ENCODE results near the gene TRIM52.
"Not testable (repeated sequence)": the region's sequence is repeated elsewhere in the genome, so short reads cannot be mapped to it uniquely, and the experiment has no call there.

TRIM52 gene

DNA sequence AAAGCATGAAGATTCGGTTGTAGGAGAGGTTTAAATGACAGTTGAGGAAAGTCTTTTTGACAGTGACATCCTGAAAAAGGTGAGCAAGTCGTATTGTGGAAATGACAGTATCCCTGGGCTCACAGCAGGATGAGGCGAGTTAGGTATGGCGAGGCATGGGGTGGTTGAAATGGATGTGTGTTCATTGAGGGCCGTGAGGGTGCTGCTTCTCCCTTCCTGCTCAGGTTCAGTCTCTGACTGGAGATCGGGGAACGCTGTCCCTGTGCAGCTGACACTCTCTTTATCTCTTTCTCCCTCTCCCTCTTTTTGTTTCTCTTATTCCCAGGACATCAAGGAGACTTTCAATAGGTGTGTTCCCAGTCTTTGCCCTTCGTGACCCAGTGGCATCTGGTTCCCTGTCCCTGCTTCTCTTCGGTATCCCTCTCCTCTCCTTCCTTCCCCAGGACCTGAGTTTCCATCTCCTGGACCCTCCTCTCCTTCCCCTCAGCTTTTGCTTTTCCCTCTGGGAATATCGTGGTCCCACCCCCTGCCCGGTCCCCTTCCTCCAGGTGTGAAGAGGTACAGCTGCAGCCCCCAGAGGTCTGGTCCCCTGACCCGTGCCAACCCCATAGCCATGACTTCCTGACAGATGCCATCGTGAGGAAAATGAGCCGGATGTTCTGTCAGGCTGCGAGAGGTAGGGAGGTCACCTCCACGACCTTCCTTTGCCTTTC is 27.7 kb downstream of the TRIM52 start:
- no peak for DNase-seq

DNA sequence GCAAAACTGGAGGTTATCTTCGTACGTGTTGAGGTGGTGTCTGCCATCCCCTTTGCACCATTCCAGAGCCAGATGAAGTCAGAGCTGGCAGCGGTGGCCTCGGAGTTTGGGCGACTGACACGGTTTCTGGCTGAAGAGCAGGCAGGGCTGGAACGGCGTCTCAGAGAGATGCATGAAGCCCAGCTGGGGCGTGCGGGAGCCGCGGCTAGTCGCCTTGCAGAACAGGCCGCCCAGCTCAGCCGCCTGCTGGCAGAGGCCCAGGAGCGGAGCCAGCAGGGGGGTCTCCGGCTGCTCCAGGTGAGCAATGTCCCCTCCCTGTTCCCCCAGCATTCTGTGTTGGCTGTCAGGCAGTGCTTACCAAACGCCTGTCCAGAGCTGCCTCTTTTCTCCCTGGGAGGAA is 28.4 kb downstream of the TRIM52 start:
- DNase-seq, result no peak

DNA sequence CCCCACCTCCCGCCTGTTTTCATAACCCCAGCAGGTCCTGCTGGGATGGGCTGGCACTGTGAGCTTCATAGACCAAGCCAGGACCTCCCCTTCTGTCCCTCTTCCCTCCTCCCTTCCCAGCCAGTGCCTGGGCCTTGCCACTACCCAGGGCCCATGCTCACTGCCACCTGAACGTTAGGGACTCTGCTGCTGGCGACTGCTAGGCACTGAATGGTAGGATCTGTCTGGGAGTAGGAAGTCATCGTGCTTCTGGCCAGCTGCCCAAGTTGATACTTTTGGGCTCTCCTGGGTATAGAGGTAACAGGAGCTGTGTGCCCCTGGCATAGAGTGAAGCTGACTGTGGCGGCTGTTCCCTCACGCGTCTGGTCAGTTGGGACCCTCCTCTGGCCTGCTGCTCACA is 29.5 kb downstream of the TRIM52 start:
- DNase-seq, result no peak

DNA sequence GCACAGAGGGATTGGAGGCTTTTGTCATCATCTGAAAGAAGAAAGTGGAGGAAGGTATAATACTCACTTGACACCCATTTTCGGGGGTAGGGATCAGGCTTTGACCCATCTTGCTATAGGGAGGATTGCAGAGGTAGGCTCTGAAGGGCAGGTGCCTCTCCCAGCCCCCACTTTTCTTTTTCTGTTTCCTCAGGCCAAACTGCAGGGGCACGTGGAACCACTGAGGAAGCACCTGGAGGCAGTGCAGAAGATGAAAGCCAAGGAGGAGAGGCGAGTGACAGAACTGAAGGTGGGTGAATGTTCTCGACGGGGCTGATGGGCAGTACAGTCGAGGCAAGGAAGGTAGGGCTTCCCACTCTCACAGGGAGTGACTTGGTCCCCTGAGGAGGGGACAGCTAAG is 30.4 kb downstream of the TRIM52 start:
- no peak for DNase-seq

DNA sequence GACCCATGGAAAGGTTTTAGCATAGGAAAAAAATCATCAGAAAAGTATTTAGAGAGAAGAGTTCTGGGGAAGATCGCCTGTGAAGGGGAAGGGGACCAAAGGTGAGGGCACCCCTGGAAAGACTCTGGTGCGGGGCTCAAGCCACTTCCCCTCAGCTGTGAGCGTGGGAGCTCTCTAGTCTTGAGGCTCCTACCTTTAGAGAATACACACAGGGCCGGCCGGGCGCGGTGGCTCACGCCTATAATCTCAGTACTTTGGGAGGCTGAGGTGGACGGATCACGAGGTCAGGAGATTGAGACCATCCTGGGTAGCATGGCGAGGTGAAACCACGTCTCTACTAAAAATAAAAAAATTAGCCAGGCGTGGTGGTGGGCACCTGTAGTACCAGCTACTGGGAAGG is 30.9 kb downstream of the TRIM52 start:
- DNase-seq, result no peak

DNA sequence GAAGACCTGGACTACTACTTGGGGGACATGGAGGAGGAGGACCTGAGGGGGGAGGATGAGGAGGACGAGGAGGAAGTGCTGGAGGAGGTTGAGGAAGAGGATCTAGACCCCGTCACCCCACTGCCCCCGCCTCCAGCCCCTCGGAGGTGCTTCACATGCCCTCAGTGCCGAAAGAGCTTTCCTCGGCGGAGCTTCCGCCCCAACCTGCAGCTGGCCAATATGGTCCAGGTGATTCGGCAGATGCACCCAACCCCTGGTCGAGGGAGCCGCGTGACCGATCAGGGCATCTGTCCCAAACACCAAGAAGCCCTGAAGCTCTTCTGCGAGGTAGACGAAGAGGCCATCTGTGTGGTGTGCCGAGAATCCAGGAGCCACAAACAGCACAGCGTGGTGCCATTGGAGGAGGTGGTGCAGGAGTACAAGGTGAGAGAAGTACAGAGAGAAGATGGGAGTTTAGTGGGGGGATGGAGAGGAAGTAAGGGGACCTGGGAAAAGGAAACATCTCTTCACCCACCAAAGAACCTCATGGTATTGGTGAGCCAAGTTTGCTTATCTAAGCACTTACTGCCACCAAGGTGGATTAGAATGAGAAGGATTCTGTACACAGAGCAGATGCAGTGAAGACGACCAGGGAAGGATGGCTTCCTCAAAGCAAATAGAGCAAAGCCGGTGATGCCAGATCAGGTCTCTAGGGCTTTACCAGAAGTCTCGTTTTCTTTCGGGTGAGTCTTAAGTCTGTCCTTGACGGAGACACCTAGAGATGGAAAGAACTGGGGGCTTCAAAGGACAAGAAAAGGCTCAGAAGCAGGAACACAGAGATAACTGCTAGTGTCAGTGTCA is 36.3 kb downstream of the TRIM52 start:
- no peak for DNase-seq

DNA sequence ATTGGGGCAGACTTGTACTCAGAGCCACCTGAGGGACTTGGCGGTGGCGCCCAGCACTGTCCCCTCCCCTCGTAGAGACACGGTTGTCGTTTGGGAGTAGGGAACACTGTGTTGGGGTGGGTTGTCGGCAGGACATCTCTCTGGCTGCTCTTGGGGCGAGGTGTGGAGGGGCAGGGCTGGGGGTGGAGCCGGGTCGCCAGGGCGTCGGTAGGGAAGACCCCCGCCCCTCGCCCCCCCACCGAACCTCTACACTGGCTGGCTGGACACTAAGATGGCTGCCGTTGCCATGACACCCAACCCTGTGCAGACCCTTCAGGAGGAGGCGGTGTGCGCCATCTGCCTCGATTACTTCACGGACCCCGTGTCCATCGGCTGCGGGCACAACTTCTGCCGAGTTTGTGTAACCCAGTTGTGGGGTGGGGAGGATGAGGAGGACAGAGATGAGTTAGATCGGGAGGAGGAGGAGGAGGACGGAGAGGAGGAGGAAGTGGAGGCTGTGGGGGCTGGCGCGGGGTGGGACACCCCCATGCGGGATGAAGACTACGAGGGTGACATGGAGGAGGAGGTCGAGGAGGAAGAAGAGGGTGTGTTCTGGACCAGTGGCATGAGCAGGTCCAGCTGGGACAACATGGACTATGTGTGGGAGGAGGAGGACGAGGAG is 37.1 kb downstream of the TRIM52 start:
- peak; percentile 67 for DNase-seq

DNA sequence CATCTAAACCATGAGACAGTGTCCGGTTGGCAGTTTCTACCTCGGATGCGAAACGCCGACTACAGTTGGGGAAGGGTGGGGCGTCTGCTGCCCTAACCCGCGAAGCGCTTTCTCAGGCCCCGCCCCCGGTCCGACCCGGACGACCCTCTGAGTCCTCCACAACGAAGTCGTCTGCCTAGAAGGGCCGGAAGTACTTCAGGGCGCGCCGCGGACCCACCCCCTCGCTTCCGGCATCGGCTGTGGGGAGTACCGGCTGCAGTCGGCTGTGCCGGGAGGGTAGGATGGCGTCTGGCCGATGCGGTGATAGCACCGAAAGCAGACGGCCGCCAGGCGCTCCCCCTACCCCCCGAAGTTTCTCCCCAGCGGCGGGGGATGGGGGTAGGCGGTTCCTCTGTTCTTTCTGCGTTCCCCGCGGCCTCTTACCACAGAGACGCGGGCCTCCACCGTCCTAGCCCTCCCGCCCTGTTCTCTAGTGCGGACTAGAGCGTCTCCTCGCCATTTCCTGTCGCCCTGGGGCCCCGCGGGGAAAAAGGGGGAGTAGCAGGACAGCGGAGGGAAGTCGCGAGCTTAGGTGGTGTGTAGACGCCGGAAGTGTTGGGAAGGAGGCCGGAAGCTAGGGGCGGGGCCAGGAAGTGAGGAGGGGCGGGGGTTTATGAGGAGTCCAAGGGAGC is 37.8 kb downstream of the TRIM52 start, which contains the start of gene TRIM41:
TSS of gene TRIM41 (plus strand) at position 224 of the 671 bp plus-strand sequence. CDS start 719 bp downstream, outside the sequence.
- peak; percentile 99 for DNase-seq

DNA sequence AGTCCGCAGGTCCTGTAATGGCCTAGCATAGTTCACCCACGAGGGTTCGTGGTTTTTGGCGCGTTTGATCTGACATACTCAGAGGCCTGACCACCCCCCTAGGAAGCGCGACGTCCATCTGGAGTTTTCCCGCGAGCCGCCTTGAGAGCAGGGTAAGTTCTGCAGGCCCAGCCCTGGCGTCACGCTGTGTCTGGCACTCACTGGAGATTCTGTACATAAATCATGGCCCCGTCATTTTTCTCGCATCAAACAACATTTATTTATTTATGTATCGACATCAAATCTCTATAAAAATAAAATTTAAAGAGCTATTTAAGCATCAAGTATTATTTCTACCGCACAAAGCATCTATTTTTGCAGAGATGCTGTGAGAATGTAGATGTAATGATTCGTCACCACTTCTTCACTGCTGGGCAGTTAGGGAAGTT is 38.3 kb downstream of the TRIM52 start:
- DNase-seq, result peak; percentile 70

DNA sequence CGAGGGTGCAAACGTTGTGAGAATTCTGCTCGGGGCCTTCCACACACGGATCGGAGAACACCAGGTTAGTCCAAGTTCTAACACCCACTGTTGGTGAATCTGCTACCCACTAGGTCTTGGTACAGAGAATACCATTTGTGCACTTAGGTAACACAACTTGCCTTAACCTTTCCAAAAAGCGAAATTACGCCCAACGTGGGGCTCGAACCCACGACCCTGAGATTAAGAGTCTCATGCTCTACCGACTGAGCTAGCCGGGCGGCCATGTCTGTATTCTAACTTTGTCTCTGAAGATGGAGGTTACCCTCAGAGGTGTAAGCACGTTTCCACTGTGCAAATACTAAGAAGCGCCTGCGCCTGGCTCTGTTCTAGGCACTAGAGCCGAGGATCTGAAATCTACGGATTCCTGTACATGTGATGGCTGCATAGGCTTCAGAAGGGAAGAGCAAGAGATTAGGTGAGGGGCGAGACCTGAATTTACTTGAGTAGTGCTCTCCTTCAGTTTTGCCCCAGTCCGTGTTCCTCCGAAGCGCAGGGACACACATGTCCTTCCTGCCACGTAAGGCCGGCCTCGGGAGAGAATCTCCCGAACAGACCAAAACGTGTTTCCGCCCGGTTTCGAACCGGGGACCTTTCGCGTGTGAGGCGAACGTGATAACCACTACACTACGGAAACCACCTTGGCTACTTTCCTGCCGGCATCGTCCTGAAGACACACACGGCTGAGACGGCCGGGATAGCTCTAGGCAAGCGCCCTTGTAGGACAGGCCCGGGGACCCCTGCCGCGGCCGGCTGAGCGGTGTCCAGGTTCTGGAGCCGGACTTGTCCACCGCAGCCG is 38.9 kb downstream of the TRIM52 start:
- peak; percentile 95 for DNase-seq

DNA sequence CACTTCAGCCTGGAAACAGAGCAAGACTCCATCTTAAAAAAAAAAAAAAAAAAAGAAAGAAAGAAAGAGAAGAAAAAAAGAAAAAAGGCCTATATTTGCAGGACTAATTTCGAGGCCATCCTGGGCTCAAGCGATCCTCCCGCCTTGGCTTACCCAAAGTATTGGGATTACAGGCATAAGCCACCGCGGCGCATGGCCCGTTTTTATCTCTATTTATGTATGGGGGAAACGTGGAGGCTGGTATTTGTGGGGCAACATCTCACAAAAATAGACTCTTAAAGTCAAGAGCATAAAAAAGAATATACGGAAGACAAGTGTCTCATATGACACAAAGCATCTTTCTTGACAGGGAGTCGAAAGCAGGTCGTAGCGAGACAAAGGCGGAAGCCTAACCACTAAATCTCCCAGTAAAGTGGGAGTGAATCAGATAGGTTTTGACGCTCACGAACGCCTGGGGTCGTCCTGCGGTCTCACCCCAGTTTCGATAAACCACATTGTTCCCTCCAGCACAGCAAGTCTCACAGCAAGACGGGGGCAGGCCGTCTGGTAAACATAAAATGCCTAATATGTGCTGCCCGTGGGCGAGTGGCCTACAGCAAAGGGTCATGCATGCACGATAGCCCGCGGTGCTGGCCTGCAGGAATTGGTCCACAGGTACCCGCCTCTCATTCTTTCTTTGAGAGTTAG is 39.7 kb downstream of the TRIM52 start:
- no peak for DNase-seq

DNA sequence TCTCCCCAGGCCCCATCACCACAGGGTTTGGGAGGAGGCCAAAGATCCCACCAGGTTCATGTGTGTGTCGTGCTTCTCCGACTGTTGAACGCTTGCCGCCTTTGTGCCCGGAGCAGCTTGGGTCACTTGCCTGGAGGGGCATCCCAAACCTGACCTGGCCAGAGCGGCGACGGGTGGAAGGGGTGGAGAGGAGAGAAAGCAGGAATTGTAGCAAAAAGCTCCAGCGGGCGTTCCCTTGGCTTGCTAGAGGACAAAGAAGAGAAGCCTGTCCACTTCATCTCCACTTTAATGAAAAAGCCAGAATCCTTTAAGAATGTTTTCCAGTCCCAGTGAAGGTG is 40.8 kb downstream of the TRIM52 start:
- DNase-seq, result no peak

DNA sequence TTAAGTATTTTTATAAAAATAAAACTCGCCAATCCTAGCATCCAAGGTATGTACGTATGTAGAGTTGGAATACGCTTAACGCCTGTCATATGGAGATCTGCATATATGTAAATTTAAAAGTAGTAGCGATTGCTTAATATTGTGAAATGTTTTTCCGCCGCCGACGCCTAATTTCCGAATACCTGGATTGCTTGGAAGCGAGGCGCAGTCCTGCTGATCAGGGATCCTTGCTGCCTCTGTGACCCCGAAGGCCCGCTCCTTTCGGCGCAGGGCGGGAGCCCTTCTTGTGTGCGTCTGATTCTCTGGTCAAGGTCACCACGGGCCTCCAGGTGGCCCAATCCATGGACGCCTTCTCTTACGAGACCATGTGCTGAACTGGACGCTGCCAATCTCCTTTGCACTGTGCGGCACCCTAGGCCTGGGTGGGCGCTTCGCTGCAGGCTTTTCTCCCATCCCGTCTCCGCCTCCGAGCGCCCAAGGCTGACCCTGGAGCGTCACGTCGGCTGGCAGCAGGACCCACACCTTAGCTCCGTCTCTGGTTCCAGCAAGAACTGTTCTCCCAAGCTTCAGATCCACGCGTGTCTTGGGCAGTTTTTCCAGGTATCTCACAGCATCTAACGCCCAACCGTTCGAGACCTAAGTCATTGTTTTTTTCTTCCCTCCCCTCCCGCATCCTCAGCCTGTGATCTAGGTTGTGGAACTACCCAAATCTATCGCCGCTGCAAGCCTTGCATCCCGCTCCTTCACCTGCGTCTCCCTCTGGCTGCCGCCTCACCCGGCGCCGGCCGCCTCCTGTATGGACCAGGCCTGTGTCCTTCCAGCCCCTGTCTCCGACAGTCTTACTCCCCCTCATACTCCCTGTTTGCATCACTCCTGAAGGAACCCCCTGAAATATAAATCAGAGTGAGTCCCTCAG is 41.4 kb downstream of the TRIM52 start:
- no peak for DNase-seq

DNA sequence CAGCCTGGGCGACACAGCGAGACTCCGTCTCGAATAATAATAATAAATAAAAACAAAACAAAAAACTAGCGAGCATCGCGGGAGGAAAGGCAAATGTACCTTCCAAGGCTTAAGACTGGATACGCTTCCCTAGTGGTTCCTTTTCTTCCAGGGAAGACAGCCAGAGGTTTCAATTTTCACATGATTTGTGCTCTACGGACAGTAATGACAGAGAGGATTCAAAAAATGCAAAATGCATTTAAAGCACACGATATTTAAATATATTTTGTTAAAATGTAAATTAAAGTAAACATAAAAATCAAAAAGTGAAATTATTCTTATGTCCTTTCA is 42.2 kb downstream of the TRIM52 start:
- DNase-seq, result no peak

DNA sequence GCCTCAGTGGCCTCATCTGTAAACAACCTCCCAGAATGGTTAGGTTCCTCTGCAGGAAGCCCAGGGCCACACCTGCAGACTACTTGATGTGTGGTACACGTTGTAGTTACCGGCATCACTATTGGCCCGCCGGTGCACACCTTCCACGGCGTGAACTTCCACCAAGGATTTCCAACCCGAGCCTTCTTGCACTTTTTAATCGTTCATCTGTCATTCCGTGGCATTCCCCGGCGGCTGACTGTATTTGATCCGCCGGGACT is 43.2 kb downstream of the TRIM52 start:
- DNase-seq, result no peak

DNA sequence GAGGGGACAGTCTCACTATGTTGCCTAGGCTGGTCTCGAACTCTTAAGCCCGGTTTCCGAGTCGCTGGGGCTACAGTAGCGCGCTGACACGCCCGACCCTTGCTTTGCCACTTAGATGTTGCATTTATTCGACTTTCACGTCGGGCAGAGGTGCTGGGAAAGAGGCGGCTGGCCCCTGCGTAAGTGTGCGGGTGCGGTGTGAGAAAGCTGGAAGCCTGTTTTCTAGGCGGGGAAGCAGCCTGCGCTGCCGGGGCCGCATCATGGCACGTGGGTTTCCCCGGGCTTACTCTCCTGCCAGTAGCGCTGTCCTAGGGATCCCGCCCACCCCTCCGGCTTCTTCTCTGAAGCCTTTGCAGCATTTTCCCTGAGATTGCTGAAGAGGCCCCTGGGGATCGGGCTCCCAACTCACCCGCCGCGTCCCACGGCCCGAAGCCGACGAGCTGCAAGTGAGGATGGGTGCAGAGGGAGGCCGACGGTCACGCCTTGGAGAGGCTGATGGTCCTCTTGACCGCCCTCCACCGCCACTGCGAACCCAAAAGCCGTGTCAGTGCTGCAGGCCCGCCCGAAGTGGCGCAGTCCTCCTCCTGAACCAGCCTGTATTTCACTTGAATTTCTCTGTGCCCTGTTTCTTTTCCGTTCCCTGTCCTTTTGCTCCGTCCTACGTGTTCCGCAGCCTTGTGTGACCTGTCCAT is 43.7 kb downstream of the TRIM52 start:
- peak; percentile 83 for DNase-seq

DNA sequence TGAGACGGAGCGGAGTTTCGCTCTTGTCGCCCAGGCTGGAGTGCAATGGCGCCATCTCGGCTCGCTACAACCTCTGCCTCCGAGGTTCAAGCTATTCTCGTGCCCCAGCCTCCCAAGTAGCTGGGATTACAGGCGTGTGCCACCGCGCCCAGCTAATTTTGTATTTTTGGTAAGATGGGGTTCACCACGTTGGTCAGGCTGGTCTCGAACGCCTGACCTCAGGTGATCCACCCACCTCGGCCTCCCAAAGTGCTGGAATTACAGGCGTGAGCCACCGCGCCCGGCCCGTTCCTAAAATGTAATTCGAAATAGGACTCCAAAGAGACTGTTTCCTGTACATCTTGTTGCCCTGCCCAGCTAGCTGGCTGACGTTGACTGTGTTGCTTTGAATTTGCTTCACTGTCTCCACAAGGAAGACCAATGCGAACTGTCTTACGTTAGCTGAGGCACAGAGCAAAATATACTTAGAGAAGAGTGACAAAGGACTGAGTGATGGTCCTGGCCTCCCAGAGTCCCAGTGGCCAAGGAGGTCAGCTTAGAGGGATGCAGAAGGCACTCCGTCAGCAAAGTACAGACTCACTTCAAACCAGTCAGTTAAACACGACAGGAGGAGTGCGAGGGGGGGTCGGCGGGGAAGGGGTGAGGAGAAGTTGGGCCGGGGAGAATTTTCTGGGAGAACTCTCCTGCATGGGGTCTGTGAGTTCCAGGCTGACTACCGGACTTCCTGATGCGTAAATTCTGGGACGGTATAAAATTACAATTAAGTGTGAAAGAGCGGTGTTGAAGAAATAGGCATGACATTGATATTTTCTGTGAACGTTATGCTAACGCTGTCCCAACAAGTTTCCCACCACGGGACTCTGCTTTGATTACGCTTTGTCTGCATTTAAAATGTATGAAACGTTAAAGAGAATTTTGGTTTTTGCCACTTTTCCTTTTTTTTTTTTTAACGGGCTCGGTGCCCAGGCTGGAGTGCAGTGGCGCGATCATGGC is 44.6 kb downstream of the TRIM52 start:
- peak; percentile 63 for DNase-seq

DNA sequence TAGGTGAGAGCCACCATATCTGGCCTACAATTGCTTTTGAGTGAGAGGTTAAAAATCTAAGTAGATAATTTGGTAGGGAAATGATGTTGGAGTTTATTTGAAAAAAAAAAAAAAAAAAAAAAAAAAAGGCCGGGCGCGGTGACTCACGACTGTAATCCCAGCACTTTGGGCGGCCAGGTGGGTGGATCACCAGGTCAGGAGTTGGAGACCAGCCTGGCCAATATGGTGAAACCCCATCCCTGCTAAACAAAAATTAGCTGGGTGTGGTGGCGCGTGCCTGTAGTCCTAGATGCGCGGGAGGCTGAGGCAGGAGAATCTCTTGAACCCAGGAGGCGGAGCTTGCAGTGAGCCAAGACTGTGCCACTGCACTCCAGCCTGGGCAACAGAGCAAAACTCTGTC is 46.7 kb downstream of the TRIM52 start:
- DNase-seq, result not testable (repeated sequence)

DNA sequence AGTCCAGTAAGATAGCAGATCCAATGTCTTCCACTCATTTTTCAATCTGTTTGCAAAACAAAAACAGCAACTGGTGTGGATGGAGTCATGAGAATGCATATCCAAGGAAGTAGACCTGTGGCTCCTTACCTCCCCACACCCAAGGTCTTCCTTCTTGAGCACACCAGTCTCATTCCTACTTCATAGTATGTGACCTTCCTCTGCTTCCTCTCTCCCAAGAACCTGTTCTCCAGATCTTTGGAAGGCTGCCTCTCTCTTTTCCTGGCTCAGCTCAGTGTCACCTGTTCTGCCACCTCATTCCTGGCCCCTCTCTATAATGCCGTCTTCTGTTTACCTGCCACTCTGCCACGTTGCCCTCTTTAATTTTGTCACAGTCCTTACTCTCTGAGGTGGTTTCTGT is 48.0 kb downstream of the TRIM52 start:
- DNase-seq, result no peak
